GM12878 (cell line): Measurements from ENCODE around the gene FANCG. TPM values are rescaled to one million over a fixed set of nuclear protein-coding genes. Genes with fewer than 3 reads are reported as not detected.

Source experiments
- BMI1 ChIP-seq: fragments of 450-650 bp; IDR thresholded peaks from 2 replicates; pipeline ENCODE4 v1.6.1; 2016; ENCODE audit warnings: mild to moderate bottlenecking, moderate library complexity, borderline replicate concordance
- ETV6 ChIP-seq, 2 experiments: fragments of 450-650 bp in 1 of 2; IDR thresholded peaks in 1 of 2; conservative IDR thresholded peaks in 1 of 2; 2 replicates each; pipeline ENCODE4 v1.6.1; 2014; ENCODE audit warnings: antibody characterized with exemption in 1 of 2, borderline replicate concordance in 1 of 2, low read depth in 1 of 2, mild to moderate bottlenecking in 1 of 2, moderate library complexity in 1 of 2
- IRF5 ChIP-seq: fragments of 450-650 bp; IDR thresholded peaks from 2 replicates; pipeline ENCODE4 v1.6.1; 2017; ENCODE audit warnings: borderline replicate concordance
- KDM1A ChIP-seq: fragments of 200-600 bp; sonication (generic); IDR thresholded peaks from 2 replicates; pipeline ENCODE4 v1.6.1; 2016; ENCODE audit warnings: borderline replicate concordance
- MTA2 ChIP-seq: fragments of 450-650 bp; IDR thresholded peaks from 2 replicates; pipeline ENCODE4 v1.6.1; 2016; ENCODE audit warnings: low read depth, mild to moderate bottlenecking, moderate library complexity
- MTA3 ChIP-seq: IDR thresholded peaks from 2 replicates; pipeline ENCODE4 v1.6.1; 2012; ENCODE audit warnings: low read length, inconsistent platforms, borderline replicate concordance
- NR2C2 ChIP-seq: IDR thresholded peaks from 2 replicates; pipeline ENCODE4 v1.6.1; 2011; ENCODE audit warnings: borderline replicate concordance, low read depth; ENCODE audit not compliant: control insufficient read depth, insufficient read length
- RB1 ChIP-seq: fragments of 450-650 bp; formaldehyde crosslinking; IDR thresholded peaks from 2 replicates; pipeline ENCODE4 v1.6.1; 2017; ENCODE audit warnings: mild to moderate bottlenecking, borderline replicate concordance
- SKIL ChIP-seq: fragments of 450-650 bp; IDR thresholded peaks from 2 replicates; pipeline ENCODE4 v1.6.1; 2017; ENCODE audit warnings: mild to moderate bottlenecking, low read depth, inconsistent platforms; ENCODE audit not compliant: poor library complexity, severe bottlenecking
- SMAD5 ChIP-seq: IDR thresholded peaks from 2 replicates; pipeline ENCODE4 v1.6.1; 2016; ENCODE audit warnings: antibody characterized with exemption, low read depth
- TBL1XR1 ChIP-seq: IDR thresholded peaks from 2 replicates; pipeline ENCODE4 v1.6.1; 2012; ENCODE audit warnings: low read depth, low read length, improper control_type of control experiment
- WRNIP1 ChIP-seq: IDR thresholded peaks from 2 replicates; pipeline ENCODE4 v1.6.1; 2011; ENCODE audit warnings: low read depth, low read length, improper control_type of control experiment, borderline replicate concordance
- YY1 ChIP-seq: IDR thresholded peaks from 2 replicates; pipeline ENCODE4 v1.6.1; 2011; ENCODE audit warnings: low read depth, mild to moderate bottlenecking, low read length
- ZBED1 ChIP-seq: IDR thresholded peaks from 2 replicates; pipeline ENCODE4 v1.6.1; 2016; ENCODE audit warnings: borderline replicate concordance
- ZBTB4 ChIP-seq: fragments of 450-650 bp; formaldehyde crosslinking; IDR thresholded peaks from 2 replicates; pipeline ENCODE4 v1.4.0; 2022; ENCODE audit warnings: mild to moderate bottlenecking, moderate library complexity
- polyA plus RNA-seq, 11 experiments: library from polyadenylated mRNA; depleted of rRNA in 4 of 11; unstranded in 6 of 11; stranded (reverse) in 5 of 11; fragments of >200 nt; fragmentation: Nextera tagmentation in 4 of 11; fragmentation: Illumina TruSeq in 1 of 11; extraction: Ambion mirVana in 4 of 11; extraction: Trizol in 1 of 11; gene quantifications; 1 replicate in 1 of 11; 2 replicates in 10 of 11; pipeline versions ENCODE4 v1.2.1 to v1.2.3, GENCODE V29; 2011 to 2016; ENCODE audit warnings: inconsistent platforms in 2 of 11, missing spikeins in 2 of 11, low read depth in 1 of 11
- total RNA-seq, 4 experiments: library from RNA; depleted of rRNA in 3 of 4; stranded (reverse); fragments of >200 nt in 3 of 4; fragmentation: Illumina TruSeq in 1 of 4; extraction: Trizol in 1 of 4; gene quantifications; 2 replicates each; pipeline versions ENCODE4 v1.2.1 to v1.2.3, GENCODE V29; 2013 to 2021
- TF ChIP-seq, protein P1 (sequence below), 3 experiments: IDR thresholded peaks in 2 of 3; conservative IDR thresholded peaks in 1 of 3; 2 replicates each; pipeline ENCODE4 v1.5.1; 2011; ENCODE audit warnings: low read depth in 3 of 3, low read length in 3 of 3, mild to moderate bottlenecking in 3 of 3, control low read depth in 2 of 3, moderate library complexity in 2 of 3, inconsistent platforms in 1 of 3, mixed read lengths in 1 of 3; ENCODE audit not compliant: control insufficient read depth in 2 of 3, insufficient read depth in 1 of 3; ENCODE audit errors: extremely low read depth in 1 of 3
- TF ChIP-seq, protein P2 (sequence below): fragments of 450-650 bp; IDR thresholded peaks from 2 replicates; pipeline ENCODE4 v1.6.1; 2016; ENCODE audit warnings: mild to moderate bottlenecking

Gene FANCG
- total and polyA plus RNA-seq, 10 of the 15 experiments (the other 5 are each of a cell fraction or from before 2014, with no cell fraction given), result 16.4 to 78.7 (median 45.4) TPM

DNA sequence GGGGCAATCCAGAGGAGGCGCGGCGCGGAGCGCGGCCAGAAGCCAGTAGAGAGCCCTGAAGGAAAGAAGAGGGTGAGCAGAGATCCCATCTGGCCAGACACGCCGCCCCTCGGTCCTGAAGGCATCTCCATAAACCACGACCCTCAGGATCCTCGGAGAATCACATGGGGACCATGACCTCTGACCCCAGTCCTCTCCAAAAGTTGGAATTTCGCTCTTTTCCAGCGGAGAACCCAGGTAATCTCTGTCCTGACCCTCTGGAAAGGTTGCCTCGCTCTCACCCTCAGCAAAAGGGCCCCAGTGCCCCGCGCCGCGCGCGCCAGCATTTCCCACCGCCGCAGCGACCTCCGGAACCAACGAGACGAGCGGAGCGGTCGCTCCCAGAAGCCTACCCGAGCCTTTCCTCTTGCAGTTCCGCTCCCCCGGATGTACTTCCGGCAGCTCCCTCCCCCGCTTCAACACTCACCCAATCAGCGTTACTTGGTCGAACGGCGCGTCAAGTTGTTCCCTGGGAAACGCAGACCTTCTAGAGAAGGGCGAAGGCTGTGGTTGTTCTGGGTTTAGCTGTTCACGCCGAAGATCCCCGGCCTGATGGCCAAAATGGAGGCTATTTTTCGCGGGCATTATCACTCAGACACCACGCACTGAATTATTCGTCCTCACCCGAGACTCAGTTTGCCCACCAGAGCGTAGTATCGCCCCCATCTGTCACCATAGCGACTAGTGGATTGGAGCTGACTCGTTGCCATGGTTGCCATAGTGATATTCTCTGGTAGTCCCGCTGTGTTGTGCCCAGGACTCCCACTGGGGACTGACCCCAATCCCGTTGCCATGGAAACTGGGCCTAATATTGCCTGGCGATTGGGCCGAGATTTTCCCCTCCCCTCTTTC is 23.3 kb upstream of the FANCG start, which contains the start of gene STOML2 (continued):
- TF ChIP-seq IRF5 (no peak), NR2C2 (peak; percentile 81), WRNIP1 (peak; percentile 90; the same call in 1 of the 2 replicates), SKIL (no peak), TBL1XR1 (peak; percentile 87), SMAD5 (peak; percentile 58; the same call in 1 of the 2 replicates), ZBED1 (no peak), KDM1A (no peak), MTA2 (peak; percentile 83), YY1 (peak; percentile 88), ETV6 (conservative IDR thresholded peaks at IDR 0.05 in 1 of 2, IDR thresholded peaks at IDR 0.05 in 1 of 2; ENCODE audit: borderline replicate concordance in 1 of 2, low read depth in 1 of 2) (no peak; a peak in 1 of 4 replicates), BMI1 (peak; percentile 98), MTA3 (no peak), RB1 (peak; percentile 91; the same call in 1 of the 2 replicates), ZBTB4 (CRISPR knock-in tag) (no peak)
- TF ChIP-seq, protein P1, sequence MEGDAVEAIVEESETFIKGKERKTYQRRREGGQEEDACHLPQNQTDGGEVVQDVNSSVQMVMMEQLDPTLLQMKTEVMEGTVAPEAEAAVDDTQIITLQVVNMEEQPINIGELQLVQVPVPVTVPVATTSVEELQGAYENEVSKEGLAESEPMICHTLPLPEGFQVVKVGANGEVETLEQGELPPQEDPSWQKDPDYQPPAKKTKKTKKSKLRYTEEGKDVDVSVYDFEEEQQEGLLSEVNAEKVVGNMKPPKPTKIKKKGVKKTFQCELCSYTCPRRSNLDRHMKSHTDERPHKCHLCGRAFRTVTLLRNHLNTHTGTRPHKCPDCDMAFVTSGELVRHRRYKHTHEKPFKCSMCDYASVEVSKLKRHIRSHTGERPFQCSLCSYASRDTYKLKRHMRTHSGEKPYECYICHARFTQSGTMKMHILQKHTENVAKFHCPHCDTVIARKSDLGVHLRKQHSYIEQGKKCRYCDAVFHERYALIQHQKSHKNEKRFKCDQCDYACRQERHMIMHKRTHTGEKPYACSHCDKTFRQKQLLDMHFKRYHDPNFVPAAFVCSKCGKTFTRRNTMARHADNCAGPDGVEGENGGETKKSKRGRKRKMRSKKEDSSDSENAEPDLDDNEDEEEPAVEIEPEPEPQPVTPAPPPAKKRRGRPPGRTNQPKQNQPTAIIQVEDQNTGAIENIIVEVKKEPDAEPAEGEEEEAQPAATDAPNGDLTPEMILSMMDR (IDR thresholded peaks at IDR 0.05 in 2 of 3, conservative IDR thresholded peaks at IDR 0.05 in 1 of 3; ENCODE audit: control insufficient read depth in 2 of 3, extremely low read depth in 1 of 3, insufficient read depth in 1 of 3, low read depth in 3 of 3, low read length in 3 of 3), result no peak
- TF ChIP-seq, protein P2, sequence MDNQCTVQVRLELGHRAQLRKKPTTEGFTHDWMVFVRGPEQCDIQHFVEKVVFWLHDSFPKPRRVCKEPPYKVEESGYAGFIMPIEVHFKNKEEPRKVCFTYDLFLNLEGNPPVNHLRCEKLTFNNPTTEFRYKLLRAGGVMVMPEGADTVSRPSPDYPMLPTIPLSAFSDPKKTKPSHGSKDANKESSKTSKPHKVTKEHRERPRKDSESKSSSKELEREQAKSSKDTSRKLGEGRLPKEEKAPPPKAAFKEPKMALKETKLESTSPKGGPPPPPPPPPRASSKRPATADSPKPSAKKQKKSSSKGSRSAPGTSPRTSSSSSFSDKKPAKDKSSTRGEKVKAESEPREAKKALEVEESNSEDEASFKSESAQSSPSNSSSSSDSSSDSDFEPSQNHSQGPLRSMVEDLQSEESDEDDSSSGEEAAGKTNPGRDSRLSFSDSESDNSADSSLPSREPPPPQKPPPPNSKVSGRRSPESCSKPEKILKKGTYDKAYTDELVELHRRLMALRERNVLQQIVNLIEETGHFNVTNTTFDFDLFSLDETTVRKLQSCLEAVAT, result peak; percentile 76
